ENCODE measurements around the gene PDE8A. TPM values are rescaled to one million over a fixed set of nuclear protein-coding genes. Genes with fewer than 3 reads are reported as not detected.

PDE8A gene, protein sequence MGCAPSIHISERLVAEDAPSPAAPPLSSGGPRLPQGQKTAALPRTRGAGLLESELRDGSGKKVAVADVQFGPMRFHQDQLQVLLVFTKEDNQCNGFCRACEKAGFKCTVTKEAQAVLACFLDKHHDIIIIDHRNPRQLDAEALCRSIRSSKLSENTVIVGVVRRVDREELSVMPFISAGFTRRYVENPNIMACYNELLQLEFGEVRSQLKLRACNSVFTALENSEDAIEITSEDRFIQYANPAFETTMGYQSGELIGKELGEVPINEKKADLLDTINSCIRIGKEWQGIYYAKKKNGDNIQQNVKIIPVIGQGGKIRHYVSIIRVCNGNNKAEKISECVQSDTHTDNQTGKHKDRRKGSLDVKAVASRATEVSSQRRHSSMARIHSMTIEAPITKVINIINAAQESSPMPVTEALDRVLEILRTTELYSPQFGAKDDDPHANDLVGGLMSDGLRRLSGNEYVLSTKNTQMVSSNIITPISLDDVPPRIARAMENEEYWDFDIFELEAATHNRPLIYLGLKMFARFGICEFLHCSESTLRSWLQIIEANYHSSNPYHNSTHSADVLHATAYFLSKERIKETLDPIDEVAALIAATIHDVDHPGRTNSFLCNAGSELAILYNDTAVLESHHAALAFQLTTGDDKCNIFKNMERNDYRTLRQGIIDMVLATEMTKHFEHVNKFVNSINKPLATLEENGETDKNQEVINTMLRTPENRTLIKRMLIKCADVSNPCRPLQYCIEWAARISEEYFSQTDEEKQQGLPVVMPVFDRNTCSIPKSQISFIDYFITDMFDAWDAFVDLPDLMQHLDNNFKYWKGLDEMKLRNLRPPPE
- total RNA-seq (10 to 100 TPM; 67.3 to 67.8 TPM), polyA plus RNA-seq (ENCODE audit: insufficient read depth, low read depth, low replicate concordance) (27.8 TPM)
- long read RNA-seq, donor 1, partial matches to known transcripts: 0 of 3 reads
- long read RNA-seq, donor 1, other reads (novel, unspliced or antisense): 0 of 3 reads
- long read RNA-seq, donor 2: 0 reads

DNA sequence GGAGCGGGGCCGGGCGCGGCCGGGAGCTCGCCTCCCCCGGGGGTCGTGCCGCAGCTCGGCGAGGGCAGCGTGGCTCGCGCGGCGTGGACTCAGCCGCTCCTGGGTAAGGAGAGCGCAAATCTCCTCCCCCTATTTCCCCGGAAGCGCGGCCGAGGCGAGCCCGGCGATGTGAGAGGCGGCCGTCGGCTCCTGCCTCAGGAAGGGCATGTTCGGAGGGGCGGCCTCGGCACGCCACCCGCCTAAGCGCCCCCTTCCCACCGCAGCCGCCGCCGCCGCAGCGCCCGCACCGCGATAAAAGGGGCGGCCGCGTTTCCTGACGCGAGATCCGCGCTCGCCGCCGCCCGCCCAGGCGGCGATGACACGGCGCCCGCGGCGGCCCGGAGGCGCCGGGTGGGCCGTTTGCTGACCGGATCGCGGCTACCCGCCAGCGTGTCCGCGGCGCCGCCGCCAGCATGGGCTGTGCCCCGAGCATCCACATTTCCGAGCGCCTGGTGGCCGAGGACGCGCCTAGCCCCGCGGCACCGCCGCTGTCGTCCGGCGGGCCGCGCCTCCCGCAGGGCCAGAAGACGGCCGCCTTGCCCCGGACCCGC is at the start of gene PDE8A:
Gene PDE8A, plus strand, starts transcription at position 146 of the 590 bp plus-strand sequence. Its CDS starts 307 bp downstream, at position 453.
- DNase-seq: peak; percentile 34
- H3K4me1 ChIP-seq: peaks cover 25% of the 10 kb centered on the region
- intact Hi-C loops (cut with DNase I; ENCODE audit: low total_unique reads): no loop called here
- WGBS, 2 donors: 0% methylated on average over 31 of the region's 95 CpGs; no CpG with 5 or more reads in 1 of the 2 donors
- TF ChIP-seq, protein P1, sequence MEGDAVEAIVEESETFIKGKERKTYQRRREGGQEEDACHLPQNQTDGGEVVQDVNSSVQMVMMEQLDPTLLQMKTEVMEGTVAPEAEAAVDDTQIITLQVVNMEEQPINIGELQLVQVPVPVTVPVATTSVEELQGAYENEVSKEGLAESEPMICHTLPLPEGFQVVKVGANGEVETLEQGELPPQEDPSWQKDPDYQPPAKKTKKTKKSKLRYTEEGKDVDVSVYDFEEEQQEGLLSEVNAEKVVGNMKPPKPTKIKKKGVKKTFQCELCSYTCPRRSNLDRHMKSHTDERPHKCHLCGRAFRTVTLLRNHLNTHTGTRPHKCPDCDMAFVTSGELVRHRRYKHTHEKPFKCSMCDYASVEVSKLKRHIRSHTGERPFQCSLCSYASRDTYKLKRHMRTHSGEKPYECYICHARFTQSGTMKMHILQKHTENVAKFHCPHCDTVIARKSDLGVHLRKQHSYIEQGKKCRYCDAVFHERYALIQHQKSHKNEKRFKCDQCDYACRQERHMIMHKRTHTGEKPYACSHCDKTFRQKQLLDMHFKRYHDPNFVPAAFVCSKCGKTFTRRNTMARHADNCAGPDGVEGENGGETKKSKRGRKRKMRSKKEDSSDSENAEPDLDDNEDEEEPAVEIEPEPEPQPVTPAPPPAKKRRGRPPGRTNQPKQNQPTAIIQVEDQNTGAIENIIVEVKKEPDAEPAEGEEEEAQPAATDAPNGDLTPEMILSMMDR (IDR thresholded peaks at IDR 0.05): no peak
- TF ChIP-seq POLR2A (IDR thresholded peaks at IDR 0.05): no peak
- no peaks in the 10 kb centered on the region for H3K36me3 ChIP-seq (ENCODE audit: low read depth, missing control alignments)
- no peaks in the 10 kb centered on the region for H3K9me3 ChIP-seq
- peak within 1 kb of the TSS; percentile 78 to 83 for H3K4me3 ChIP-seq
- H3K27ac ChIP-seq: peak within 1 kb of the TSS; percentile 91 to 92
- H3K27me3 ChIP-seq: no peaks in the 10 kb centered on the region

DNA sequence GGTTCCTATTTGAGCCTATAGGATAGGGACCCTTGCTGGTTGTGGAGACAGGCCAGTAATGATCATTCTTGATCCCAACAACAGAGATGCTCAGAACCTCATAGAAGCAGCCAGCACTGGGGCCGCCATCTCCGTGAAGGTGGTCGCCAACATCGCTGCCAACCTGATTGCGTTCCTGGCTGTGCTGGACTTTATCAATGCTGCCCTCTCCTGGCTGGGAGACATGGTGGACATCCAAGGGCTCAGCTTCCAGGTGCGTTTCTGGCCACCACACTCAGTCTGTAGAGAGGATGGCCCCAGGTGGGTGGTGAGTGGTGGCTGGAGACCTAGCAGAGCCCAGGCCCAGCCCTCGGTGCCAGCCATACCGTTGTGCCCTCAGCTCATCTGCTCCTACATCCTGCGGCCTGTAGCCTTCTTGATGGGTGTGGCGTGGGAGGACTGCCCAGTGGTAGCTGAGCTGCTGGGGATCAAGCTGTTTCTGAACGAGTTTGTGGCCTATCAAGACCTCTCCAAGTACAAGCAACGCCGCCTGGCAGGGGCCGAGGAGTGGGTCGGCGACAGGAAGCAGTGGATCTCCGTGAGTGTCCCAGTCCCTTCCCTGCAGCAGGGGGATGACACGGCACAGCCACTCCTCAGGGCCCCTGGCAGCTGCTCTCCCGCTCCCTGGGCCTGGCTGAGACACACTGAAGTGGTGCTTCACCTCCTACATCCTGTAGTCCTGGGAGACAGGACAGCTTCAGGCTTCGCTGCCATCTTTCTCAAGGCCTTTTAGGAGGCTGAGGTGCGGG is 46.5 kb upstream of the PDE8A start:
- Histone ChIP-seq H3K4me3 (no peak overlapping the region), H3K4me1 (no peaks in the 10 kb centered on the region), H3K9me3 (no peaks in the 10 kb centered on the region), H3K27me3 (no peaks in the 10 kb centered on the region), H3K36me3 (ENCODE audit: low read depth, missing control alignments) (no peaks in the 10 kb centered on the region), H3K27ac (no peak overlapping the region)
- intact Hi-C loops (cut with DNase I; ENCODE audit: low total_unique reads): no loop called here
- TF ChIP-seq, protein P1 (IDR thresholded peaks at IDR 0.05): no peak
- no peak for TF ChIP-seq POLR2A (IDR thresholded peaks at IDR 0.05)
- 87 to 88% methylated on average over 12 to 21 of the region's 21 CpGs for WGBS, 2 donors
- no peak for DNase-seq

DNA sequence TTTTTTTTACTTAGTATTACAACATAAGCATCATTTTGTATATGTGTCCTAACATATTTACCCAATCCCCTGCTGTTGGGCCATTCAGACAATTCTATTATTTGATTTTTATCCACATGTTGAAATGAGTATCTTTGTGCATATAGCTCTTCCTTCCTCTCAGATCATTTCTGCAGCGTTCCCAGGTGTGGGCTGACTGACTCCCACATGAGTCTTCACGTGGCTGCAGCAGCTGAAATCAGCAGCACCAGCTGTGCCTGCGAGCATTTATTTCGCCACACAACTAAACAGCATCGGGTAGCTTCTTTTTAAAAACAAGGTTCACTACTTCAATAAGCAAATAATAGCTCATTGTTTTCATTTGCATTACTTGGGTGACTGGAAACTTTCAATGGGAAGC is 44.5 kb upstream of the PDE8A start:
- WGBS, 2 donors: 40 to 59% methylated on average over 5 of the region's 5 CpGs
- no peak for DNase-seq

DNA sequence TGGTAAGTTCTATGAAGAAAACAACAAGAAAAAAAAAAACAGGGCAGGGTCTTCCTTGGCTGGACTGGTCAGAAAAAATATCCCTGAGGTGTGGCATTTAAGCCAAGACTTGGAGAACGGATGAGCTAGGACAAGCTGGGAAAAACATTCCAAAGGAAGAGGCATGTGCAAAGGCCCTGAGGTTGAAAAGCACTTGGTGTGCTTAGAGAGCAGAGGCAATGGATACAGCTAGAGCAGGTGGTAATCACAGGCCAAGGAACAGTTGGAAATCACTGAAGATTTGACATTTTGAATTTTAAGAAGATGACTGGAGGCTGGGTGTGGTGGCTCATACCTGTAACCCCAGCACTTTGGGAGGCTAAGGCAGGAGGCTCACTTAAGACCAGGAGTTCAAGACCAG is 42.9 kb upstream of the PDE8A start:
- Histone ChIP-seq H3K4me1 (no peaks in the 10 kb centered on the region), H3K4me3 (no peak overlapping the region), H3K36me3 (ENCODE audit: low read depth, missing control alignments) (no peaks in the 10 kb centered on the region), H3K27ac (no peak overlapping the region), H3K9me3 (no peaks in the 10 kb centered on the region), H3K27me3 (no peaks in the 10 kb centered on the region)
- 97 to 100% methylated on average over 1 of the region's 1 CpG for WGBS, 2 donors
- intact Hi-C loops (cut with DNase I; ENCODE audit: low total_unique reads): no loop called here
- TF ChIP-seq POLR2A (IDR thresholded peaks at IDR 0.05): no peak
- TF ChIP-seq, protein P1 (IDR thresholded peaks at IDR 0.05): no peak
- DNase-seq: no peak

More for the DNA sequence above, 44.5 kb upstream of the PDE8A start:
- no peaks in the 10 kb centered on the region for H3K27me3 ChIP-seq
- TF ChIP-seq, protein P1 (IDR thresholded peaks at IDR 0.05): no peak
- no peak for TF ChIP-seq POLR2A (IDR thresholded peaks at IDR 0.05)
- H3K27ac ChIP-seq: no peak overlapping the region
- no peaks in the 10 kb centered on the region for H3K4me1 ChIP-seq
- intact Hi-C loops (cut with DNase I; ENCODE audit: low total_unique reads): no loop called here
- H3K9me3 ChIP-seq: no peaks in the 10 kb centered on the region
- H3K4me3 ChIP-seq: no peak overlapping the region
- no peaks in the 10 kb centered on the region for H3K36me3 ChIP-seq (ENCODE audit: low read depth, missing control alignments)
